SK-N-SH treated with all-trans-retinoic acid at 6 μM for 48 hours (cell line): ENCODE data around the gene ITGB2.

Source experiments
- ARNTL ChIP-seq: fragments of 450-650 bp; formaldehyde crosslinking; IDR thresholded peaks from 2 replicates; pipeline ENCODE4 v1.5.0; 2020; ENCODE audit warnings: low read depth, mild to moderate bottlenecking, moderate library complexity, borderline replicate concordance
- CSDC2 ChIP-seq: fragments of 250-450 bp; sonication (Bioruptor Pico); IDR thresholded peaks from 2 replicates; pipeline ENCODE4 v1.5.0; 2020; ENCODE audit warnings: mild to moderate bottlenecking, moderate library complexity
- ESRRG ChIP-seq: fragments of 250-450 bp; sonication (Bioruptor Pico); IDR thresholded peaks from 2 replicates; pipeline ENCODE4 v1.6.1; 2021; ENCODE audit warnings: mild to moderate bottlenecking
- PPARA ChIP-seq: fragments of 250-450 bp; sonication (Bioruptor Pico); IDR thresholded peaks from 2 replicates; pipeline ENCODE4 v1.5.0; 2020; ENCODE audit warnings: mild to moderate bottlenecking, borderline replicate concordance
- SNAI2 ChIP-seq: fragments of 250-450 bp; sonication (Bioruptor Pico); IDR thresholded peaks from 2 replicates; pipeline ENCODE4 v1.5.0; 2020; ENCODE audit warnings: mild to moderate bottlenecking, moderate library complexity
- ZC3H10 ChIP-seq: fragments of 250-450 bp; sonication (Bioruptor Pico); IDR thresholded peaks from 2 replicates; pipeline ENCODE4 v1.5.1; 2021; ENCODE audit warnings: mild to moderate bottlenecking, moderate library complexity
- ZFP3 ChIP-seq: fragments of 250-450 bp; sonication (Bioruptor Pico); IDR thresholded peaks from 2 replicates; pipeline ENCODE4 v1.5.0; 2020; ENCODE audit warnings: mild to moderate bottlenecking, moderate library complexity
- ZFP30 ChIP-seq: fragments of 450-650 bp; formaldehyde crosslinking; IDR thresholded peaks from 2 replicates; pipeline ENCODE4 v1.5.0; 2022; ENCODE audit warnings: mild to moderate bottlenecking, moderate library complexity
- ZNF8 ChIP-seq: fragments of 450-650 bp; formaldehyde crosslinking; IDR thresholded peaks from 2 replicates; pipeline ENCODE4 v1.5.0; 2020; ENCODE audit warnings: mild to moderate bottlenecking, moderate library complexity
- TF ChIP-seq, protein P1 (sequence below): fragments of 250-450 bp; sonication (Bioruptor Pico); IDR thresholded peaks from 2 replicates; pipeline ENCODE4 v1.5.0; 2020; ENCODE audit warnings: mild to moderate bottlenecking, moderate library complexity
- TF ChIP-seq, protein P2 (sequence below): fragments of 250-450 bp; sonication (Bioruptor Pico); IDR thresholded peaks from 2 replicates; pipeline ENCODE4 v1.8.0; 2020; ENCODE audit warnings: mild to moderate bottlenecking, moderate library complexity, borderline replicate concordance
- TF ChIP-seq, protein P3 (sequence below): fragments of 250-450 bp; sonication (Bioruptor Pico); IDR thresholded peaks from 2 replicates; pipeline ENCODE4 v1.5.1; 2020; ENCODE audit warnings: low read depth, mild to moderate bottlenecking, moderate library complexity

DNA sequence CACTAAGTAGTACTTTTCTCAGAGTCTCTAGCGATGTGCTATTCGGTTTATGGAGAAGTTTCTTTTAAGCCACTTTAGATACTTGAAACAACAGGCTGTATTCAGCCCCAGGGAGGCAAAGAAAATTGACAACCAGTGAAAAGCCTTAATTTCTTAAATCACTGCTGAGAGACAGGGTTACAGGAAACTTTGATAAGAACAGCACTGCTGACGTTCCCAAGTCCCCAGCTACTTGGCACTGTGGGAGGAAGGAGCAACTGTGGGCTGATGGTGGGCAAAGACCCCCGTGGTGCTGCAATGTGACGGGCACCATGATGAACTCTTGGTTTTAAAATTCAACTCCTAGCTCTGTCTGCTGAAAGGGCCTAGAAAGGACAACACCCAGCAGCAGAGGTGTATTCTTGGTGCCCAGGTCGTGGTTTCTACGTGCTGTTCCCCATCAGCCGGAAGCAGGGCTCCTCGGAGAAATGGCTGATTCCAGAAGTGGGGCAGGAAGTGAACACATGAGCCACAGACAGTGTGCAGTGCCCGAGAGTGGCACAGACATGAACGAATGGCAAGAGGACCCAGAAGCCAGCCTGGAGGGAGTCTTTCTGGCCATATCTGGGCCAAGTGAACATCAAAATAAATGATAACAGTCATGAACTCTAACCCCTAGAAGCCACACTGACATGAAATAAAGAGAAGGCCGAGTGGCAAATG lies 52.5 kb downstream of the ITGB2 start:
- TF ChIP-seq ZNF8 (CRISPR knock-in tag): no peak
- TF ChIP-seq, protein P1, sequence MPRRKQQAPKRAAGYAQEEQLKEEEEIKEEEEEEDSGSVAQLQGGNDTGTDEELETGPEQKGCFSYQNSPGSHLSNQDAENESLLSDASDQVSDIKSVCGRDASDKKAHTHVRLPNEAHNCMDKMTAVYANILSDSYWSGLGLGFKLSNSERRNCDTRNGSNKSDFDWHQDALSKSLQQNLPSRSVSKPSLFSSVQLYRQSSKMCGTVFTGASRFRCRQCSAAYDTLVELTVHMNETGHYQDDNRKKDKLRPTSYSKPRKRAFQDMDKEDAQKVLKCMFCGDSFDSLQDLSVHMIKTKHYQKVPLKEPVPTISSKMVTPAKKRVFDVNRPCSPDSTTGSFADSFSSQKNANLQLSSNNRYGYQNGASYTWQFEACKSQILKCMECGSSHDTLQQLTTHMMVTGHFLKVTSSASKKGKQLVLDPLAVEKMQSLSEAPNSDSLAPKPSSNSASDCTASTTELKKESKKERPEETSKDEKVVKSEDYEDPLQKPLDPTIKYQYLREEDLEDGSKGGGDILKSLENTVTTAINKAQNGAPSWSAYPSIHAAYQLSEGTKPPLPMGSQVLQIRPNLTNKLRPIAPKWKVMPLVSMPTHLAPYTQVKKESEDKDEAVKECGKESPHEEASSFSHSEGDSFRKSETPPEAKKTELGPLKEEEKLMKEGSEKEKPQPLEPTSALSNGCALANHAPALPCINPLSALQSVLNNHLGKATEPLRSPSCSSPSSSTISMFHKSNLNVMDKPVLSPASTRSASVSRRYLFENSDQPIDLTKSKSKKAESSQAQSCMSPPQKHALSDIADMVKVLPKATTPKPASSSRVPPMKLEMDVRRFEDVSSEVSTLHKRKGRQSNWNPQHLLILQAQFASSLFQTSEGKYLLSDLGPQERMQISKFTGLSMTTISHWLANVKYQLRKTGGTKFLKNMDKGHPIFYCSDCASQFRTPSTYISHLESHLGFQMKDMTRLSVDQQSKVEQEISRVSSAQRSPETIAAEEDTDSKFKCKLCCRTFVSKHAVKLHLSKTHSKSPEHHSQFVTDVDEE (CRISPR knock-in tag): no peak
- no peak for TF ChIP-seq ZC3H10 (CRISPR knock-in tag)
- TF ChIP-seq PPARA (CRISPR knock-in tag): no peak
- no peak for TF ChIP-seq ZFP3 (CRISPR knock-in tag)
- no peak for TF ChIP-seq ESRRG
- TF ChIP-seq CSDC2 (CRISPR knock-in tag): no peak
- TF ChIP-seq ARNTL (CRISPR knock-in tag): no peak
- TF ChIP-seq, protein P2, sequence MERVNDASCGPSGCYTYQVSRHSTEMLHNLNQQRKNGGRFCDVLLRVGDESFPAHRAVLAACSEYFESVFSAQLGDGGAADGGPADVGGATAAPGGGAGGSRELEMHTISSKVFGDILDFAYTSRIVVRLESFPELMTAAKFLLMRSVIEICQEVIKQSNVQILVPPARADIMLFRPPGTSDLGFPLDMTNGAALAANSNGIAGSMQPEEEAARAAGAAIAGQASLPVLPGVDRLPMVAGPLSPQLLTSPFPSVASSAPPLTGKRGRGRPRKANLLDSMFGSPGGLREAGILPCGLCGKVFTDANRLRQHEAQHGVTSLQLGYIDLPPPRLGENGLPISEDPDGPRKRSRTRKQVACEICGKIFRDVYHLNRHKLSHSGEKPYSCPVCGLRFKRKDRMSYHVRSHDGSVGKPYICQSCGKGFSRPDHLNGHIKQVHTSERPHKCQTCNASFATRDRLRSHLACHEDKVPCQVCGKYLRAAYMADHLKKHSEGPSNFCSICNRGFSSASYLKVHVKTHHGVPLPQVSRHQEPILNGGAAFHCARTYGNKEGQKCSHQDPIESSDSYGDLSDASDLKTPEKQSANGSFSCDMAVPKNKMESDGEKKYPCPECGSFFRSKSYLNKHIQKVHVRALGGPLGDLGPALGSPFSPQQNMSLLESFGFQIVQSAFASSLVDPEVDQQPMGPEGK (CRISPR knock-in tag): no peak
- TF ChIP-seq SNAI2 (CRISPR knock-in tag): no peak
- TF ChIP-seq, protein P3, sequence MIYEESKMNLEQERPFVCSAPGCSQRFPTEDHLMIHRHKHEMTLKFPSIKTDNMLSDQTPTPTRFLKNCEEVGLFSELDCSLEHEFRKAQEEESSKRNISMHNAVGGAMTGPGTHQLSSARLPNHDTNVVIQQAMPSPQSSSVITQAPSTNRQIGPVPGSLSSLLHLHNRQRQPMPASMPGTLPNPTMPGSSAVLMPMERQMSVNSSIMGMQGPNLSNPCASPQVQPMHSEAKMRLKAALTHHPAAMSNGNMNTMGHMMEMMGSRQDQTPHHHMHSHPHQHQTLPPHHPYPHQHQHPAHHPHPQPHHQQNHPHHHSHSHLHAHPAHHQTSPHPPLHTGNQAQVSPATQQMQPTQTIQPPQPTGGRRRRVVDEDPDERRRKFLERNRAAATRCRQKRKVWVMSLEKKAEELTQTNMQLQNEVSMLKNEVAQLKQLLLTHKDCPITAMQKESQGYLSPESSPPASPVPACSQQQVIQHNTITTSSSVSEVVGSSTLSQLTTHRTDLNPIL (CRISPR knock-in tag): no peak
- no peak for TF ChIP-seq ZFP30 (CRISPR knock-in tag)
